Trophoblast cell (in vitro differentiated cells and primary cell): Measurements from ENCODE around the gene CNN2.

Source experiments
- DNase-seq, 2 donors: peaks; one replicate each; pipeline ENCODE4 v3.0.0-alpha.2; 2016
- H2AFZ ChIP-seq: 2 replicates; pipeline ENCODE4 v1.6.1; 2013; ENCODE audit warnings: low read length, moderate library complexity, mild to moderate bottlenecking; ENCODE audit not compliant: insufficient read depth, poor library complexity
- H2AK5ac ChIP-seq: 2 replicates; pipeline ENCODE4 v1.6.1; 2013; ENCODE audit warnings: mild to moderate bottlenecking, low read length
- H2BK120ac ChIP-seq: 2 replicates; pipeline ENCODE4 v1.6.1; 2013; ENCODE audit warnings: low read length, mild to moderate bottlenecking, moderate library complexity; ENCODE audit not compliant: insufficient read depth, poor library complexity
- H2BK12ac ChIP-seq: 2 replicates; pipeline ENCODE4 v1.6.1; 2013; ENCODE audit warnings: mild to moderate bottlenecking, low read length, moderate library complexity
- H2BK5ac ChIP-seq: 2 replicates; pipeline ENCODE4 v1.6.1; 2013; ENCODE audit warnings: low read length, low read depth, moderate library complexity, mild to moderate bottlenecking; ENCODE audit not compliant: poor library complexity
- H3K14ac ChIP-seq: 2 replicates; pipeline ENCODE4 v1.6.1; 2013; ENCODE audit warnings: mild to moderate bottlenecking, low read length
- H3K18ac ChIP-seq: 2 replicates; pipeline ENCODE4 v1.6.1; 2013; ENCODE audit warnings: mild to moderate bottlenecking, low read length
- H3K23ac ChIP-seq: 2 replicates; pipeline ENCODE4 v1.6.1; 2013; ENCODE audit warnings: low read length
- H3K27ac ChIP-seq: 2 replicates; pipeline ENCODE4 v1.5.1; 2013; ENCODE audit warnings: low read depth, mild to moderate bottlenecking, inconsistent platforms, low read length, moderate library complexity
- H3K27me3 ChIP-seq: 2 replicates; pipeline ENCODE4 v1.6.1; 2013; ENCODE audit warnings: inconsistent platforms, mild to moderate bottlenecking, low read length, moderate library complexity; ENCODE audit not compliant: insufficient read depth
- H3K36me3 ChIP-seq, 2 experiments: 1 replicate in 1 of 2; 2 replicates in 1 of 2; pipeline ENCODE4 v1.6.1; 2013; ENCODE audit warnings: low read length in 2 of 2, mild to moderate bottlenecking in 2 of 2, moderate library complexity in 1 of 2; ENCODE audit not compliant: insufficient read depth in 2 of 2, control insufficient read depth in 1 of 2
- H3K4ac ChIP-seq: 2 replicates; pipeline ENCODE4 v1.6.1; 2013; ENCODE audit warnings: low read depth, mild to moderate bottlenecking, low read length, moderate library complexity
- H3K4me1 ChIP-seq, 2 experiments: 1 replicate in 1 of 2; 2 replicates in 1 of 2; pipeline ENCODE4 v1.6.1; 2013; ENCODE audit warnings: low read length in 2 of 2, mild to moderate bottlenecking in 2 of 2, moderate library complexity in 1 of 2; ENCODE audit not compliant: insufficient read depth in 2 of 2, control insufficient read depth in 1 of 2
- H3K4me2 ChIP-seq: 2 replicates; pipeline ENCODE4 v1.6.1; 2013; ENCODE audit warnings: inconsistent platforms, mild to moderate bottlenecking, low read length, moderate library complexity
- H3K4me3 ChIP-seq: 2 replicates; pipeline ENCODE4 v1.5.1; 2013; ENCODE audit warnings: mild to moderate bottlenecking, low read depth, low read length, inconsistent platforms
- H3K79me1 ChIP-seq: one replicate; pipeline ENCODE4 v1.6.1; 2013; ENCODE audit warnings: low read length
- H3K79me2 ChIP-seq: 2 replicates; pipeline ENCODE4 v1.6.1; 2013; ENCODE audit warnings: low read length, mild to moderate bottlenecking; ENCODE audit not compliant: control insufficient read depth, insufficient read depth, poor library complexity
- H3K9ac ChIP-seq: 2 replicates; pipeline ENCODE4 v1.6.1; 2013; ENCODE audit warnings: mild to moderate bottlenecking, low read length
- H3K9me3 ChIP-seq: 2 replicates; pipeline ENCODE4 v1.6.1; 2013; ENCODE audit warnings: low read depth, mild to moderate bottlenecking, control low read depth, inconsistent platforms, low read length; ENCODE audit not compliant: insufficient read depth
- H4K12ac ChIP-seq: 2 replicates; pipeline ENCODE4 v1.6.1; 2013; ENCODE audit warnings: low read depth, mild to moderate bottlenecking, low read length, moderate library complexity
- H4K8ac ChIP-seq: 2 replicates; pipeline ENCODE4 v1.6.1; 2013; ENCODE audit warnings: low read depth, mild to moderate bottlenecking, low read length, moderate library complexity
- H4K91ac ChIP-seq: one replicate; pipeline ENCODE4 v1.6.1; 2013; ENCODE audit warnings: low read depth, mild to moderate bottlenecking, low read length, moderate library complexity
- WGBS: extraction: QIAGEN DNeasy Blood & Tissue Kit; methylation state at CpG from one replicate; pipeline ENCODE4 v1.1.7; 2013; ENCODE audit warnings: missing lambda C conversion rate; ENCODE audit not compliant: insufficient read length, insufficient coverage; ENCODE audit errors: extremely low coverage; 5-methylcytosine and 5-hydroxymethylcytosine counted together

The CNN2 gene

GRCh38 chr19:1037621-1038064, 11.2 kb downstream of the CNN2 start:
- Histone ChIP-seq H2BK12ac (no peak overlapping the region), H3K27ac (no peak overlapping the region), H3K9ac (no peak overlapping the region), H4K91ac (no peak overlapping the region), H3K27me3 (no peaks in the 10 kb centered on the region), H3K4ac (no peak overlapping the region), H3K79me1 (no peaks in the 10 kb centered on the region), H3K9me3 (no peaks in the 10 kb centered on the region), H3K23ac (no peak overlapping the region), H3K4me2 (no peak overlapping the region), H2BK120ac (no peak overlapping the region), H3K4me1 (peaks cover 3 to 8% of the 10 kb centered on the region in 2 experiments), H3K79me2 (no peaks in the 10 kb centered on the region), H4K12ac (no peak overlapping the region), H3K4me3 (no peak overlapping the region), H3K14ac (no peak overlapping the region), H2AK5ac (no peak overlapping the region), H3K18ac (no peak overlapping the region), H4K8ac (no peak overlapping the region), H3K36me3 (peaks cover 47 to 48% of the 10 kb centered on the region in 2 experiments), H2BK5ac (no peak overlapping the region), H2AFZ (no peak overlapping the region)
- DNase-seq = no peak
- WGBS = no CpG with 5 or more reads among the region's 22 CpGs

GRCh38 chr19:1038978-1039645, 12.7 kb downstream of the CNN2 start:
- Histone ChIP-seq H3K27ac (peak overlapping the region; percentile 28), H3K9ac (no peak overlapping the region), H3K14ac (no peak overlapping the region), H2BK5ac (no peak overlapping the region), H2AK5ac (no peak overlapping the region), H3K79me2 (no peaks in the 10 kb centered on the region), H3K9me3 (no peaks in the 10 kb centered on the region), H2BK12ac (no peak overlapping the region), H3K4ac (no peak overlapping the region), H4K12ac (peak overlapping the region; percentile 2), H4K91ac (no peak overlapping the region), H3K27me3 (no peaks in the 10 kb centered on the region), H2BK120ac (no peak overlapping the region), H3K4me1 (peaks cover 3 to 8% of the 10 kb centered on the region in 2 experiments), H3K4me2 (peak overlapping the region; percentile 49), H3K79me1 (no peaks in the 10 kb centered on the region), H3K18ac (no peak overlapping the region), H3K36me3 (peaks cover 41 to 44% of the 10 kb centered on the region in 2 experiments), H3K23ac (no peak overlapping the region), H4K8ac (no peak overlapping the region), H3K4me3 (no peak overlapping the region), H2AFZ (no peak overlapping the region)
- WGBS = no CpG with 5 or more reads among the region's 22 CpGs
- peak in 1 of 2 donors; percentile 40 for DNase-seq

GRCh38 chr19:1039646-1040475, 13.5 kb downstream of the CNN2 start, which contains the start of gene ABCA7:
Gene ABCA7 (plus strand): TSS chr19:1040107. CDS start chr19:1041362, 1,255 bp downstream.
- DNase-seq = peak; percentile 99 to 100
- Histone ChIP-seq H3K4me1 (peaks cover 3 to 8% of the 10 kb centered on the region in 2 experiments), H3K4ac (no peak within 1 kb of the TSS), H3K36me3 (peaks cover 43 to 48% of the 10 kb centered on the region in 2 experiments), H3K79me2 (no peaks in the 10 kb centered on the region), H3K4me2 (peak within 1 kb of the TSS; percentile 63), H2BK5ac (no peak within 1 kb of the TSS), H4K8ac (peak within 1 kb of the TSS; percentile 31), H2BK12ac (no peak within 1 kb of the TSS), H3K27ac (peak within 1 kb of the TSS; percentile 33), H3K9ac (peak within 1 kb of the TSS; percentile 70), H2AK5ac (no peak within 1 kb of the TSS), H2AFZ (peak within 1 kb of the TSS; percentile 23), H3K23ac (no peak within 1 kb of the TSS), H3K27me3 (no peaks in the 10 kb centered on the region), H3K4me3 (peak within 1 kb of the TSS; percentile 72), H3K79me1 (no peaks in the 10 kb centered on the region), H3K14ac (peak within 1 kb of the TSS; percentile 25), H2BK120ac (no peak within 1 kb of the TSS), H4K12ac (peak within 1 kb of the TSS; percentile 2), H4K91ac (peak within 1 kb of the TSS; percentile 9), H3K9me3 (no peaks in the 10 kb centered on the region), H3K18ac (peak within 1 kb of the TSS; percentile 7)
- WGBS = no CpG with 5 or more reads among the region's 56 CpGs

DNA sequence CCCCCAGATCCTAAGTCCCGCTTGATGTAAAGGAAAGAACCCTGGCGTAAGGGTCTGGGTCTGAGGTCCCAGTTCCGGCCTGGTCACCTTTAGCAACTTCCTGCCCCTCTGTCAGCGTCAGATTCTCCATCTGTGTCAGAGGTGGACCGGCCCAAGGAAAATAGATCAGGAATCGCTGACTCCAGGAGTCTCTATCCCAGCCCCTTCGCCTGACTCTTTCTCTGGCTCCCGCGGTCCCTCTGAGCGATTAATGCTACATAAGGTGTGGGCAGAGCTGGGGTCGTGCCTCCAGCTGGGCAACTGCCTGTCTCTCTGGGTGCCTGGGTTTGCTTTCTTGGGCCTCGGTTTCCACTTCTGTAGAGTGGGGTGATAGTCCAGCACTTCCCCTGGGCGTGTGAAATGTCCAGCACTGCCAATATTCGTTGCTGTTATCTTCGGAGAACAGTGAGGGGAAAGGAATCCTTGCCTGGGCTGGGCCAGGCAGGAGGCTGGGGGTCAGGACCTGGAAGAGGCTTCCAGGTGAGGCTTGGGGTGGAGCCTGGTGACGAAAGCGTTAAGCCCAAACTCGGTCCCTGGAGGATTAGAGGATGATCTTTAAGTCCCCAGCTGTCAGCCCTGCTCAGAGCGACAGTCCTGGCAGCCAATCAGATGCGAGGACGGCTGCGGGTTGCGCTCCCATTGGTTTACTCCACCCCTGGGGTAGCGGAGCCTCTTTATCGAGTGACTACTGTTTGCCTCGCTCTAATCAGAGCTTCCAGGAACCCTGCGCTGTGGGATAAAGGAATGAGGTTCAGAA, 14.3 kb downstream of the CNN2 start:
- H3K27me3 ChIP-seq = no peaks in the 10 kb centered on the region
- no peak overlapping the region for H2BK5ac ChIP-seq
- H3K36me3 ChIP-seq = peaks cover 40 to 43% of the 10 kb centered on the region in 2 experiments
- no peak overlapping the region for H3K4me3 ChIP-seq
- H2BK12ac ChIP-seq = no peak overlapping the region
- no peak overlapping the region for H3K14ac ChIP-seq
- DNase-seq = peak; percentile 89 to 94
- peak overlapping the region; percentile 63 for H3K4me2 ChIP-seq
- no peak overlapping the region for H4K8ac ChIP-seq
- peaks cover 3 to 8% of the 10 kb centered on the region in 2 experiments for H3K4me1 ChIP-seq
- peak overlapping the region; percentile 33 for H3K27ac ChIP-seq
- no peak overlapping the region for H2AFZ ChIP-seq
- no peaks in the 10 kb centered on the region for H3K79me2 ChIP-seq
- no CpG with 5 or more reads among the region's 27 CpGs for WGBS
- no peaks in the 10 kb centered on the region for H3K79me1 ChIP-seq
- no peak overlapping the region for H3K23ac ChIP-seq
- H2AK5ac ChIP-seq = no peak overlapping the region
- peak overlapping the region; percentile 9 for H4K91ac ChIP-seq
- peak overlapping the region; percentile 6 for H3K9ac ChIP-seq
- no peak overlapping the region for H3K4ac ChIP-seq
- no peak overlapping the region for H4K12ac ChIP-seq
- no peak overlapping the region for H2BK120ac ChIP-seq
- peak overlapping the region; percentile 7 for H3K18ac ChIP-seq
- no peaks in the 10 kb centered on the region for H3K9me3 ChIP-seq
